HG03457 (cell line): ENCODE measurements around the gene PCBD2.
A peak's percentile ranks its signal among the peaks of the same experiment; 100 is the strongest.
"Not testable (repeated sequence)": the region's sequence is repeated elsewhere in the genome, so short reads cannot be mapped to it uniquely, and the experiment has no call there.

Experiments
- ATAC-seq: cut with Tn5 transposase; IDR thresholded peaks from one replicate; pipeline ENCODE4 v1.9.1; 2021; ENCODE audit warnings: moderate number of reproducible peaks; ENCODE audit not compliant: unreplicated experiment

PCBD2 gene

GRCh38 chr5:134905246-134905996 is 490 bp downstream of the PCBD2 start:
- ATAC-seq, result peak; percentile 21

GRCh38 chr5:134906811-134907210 is 1.9 kb downstream of the PCBD2 start:
- no peak for ATAC-seq

- ATAC-seq, result not testable (repeated sequence)
Measured at GRCh38 chr5:134910752-134911151, 5.8 kb downstream of the PCBD2 start.

GRCh38 chr5:134911285-134912206 is 6.6 kb downstream of the PCBD2 start:
- no peak for ATAC-seq

- ATAC-seq, result no peak
Measured at GRCh38 chr5:134913254-134913653, 8.3 kb downstream of the PCBD2 start.

DNA sequence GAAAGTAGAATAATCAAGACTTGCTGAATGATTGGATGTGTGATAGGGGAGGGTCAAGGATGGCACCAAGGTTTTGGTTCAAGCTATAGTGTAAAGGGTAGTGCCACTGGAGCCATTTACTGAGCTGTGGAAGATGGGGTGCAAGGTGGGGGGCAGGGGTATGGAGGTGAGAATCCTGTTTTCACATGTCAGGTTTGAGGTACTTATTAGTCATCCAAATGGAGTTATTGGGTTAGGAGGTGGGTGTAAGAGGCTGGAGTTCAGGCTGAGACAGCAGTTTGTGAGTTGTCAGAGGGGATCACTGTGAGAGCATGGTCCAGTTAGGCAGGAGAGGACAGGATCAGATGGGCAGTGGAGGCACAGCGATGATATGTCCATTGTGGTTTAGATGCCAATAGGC is 8.9 kb downstream of the PCBD2 start:
- no peak for ATAC-seq

GRCh38 chr5:134917070-134917815 is 12.3 kb downstream of the PCBD2 start:
- ATAC-seq, result no peak

DNA sequence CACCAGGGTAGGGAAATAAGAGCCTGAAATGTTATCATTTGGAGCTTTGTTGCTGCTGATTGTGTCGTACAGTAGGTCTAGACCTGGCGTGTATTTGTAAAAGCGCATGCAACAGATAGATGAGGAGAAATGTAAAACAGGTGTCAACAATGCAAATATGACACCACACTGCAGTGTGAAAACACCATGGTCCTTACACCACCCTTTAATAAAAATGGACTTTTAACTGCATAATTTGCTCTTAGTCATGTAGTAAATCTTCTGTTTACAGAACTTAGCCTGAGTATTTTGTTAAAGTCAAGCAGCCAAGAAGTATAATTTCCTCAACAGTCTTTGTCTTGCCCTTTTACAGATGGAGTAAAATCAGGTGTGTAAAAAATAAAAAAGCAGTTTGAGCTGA is 13.9 kb downstream of the PCBD2 start:
- ATAC-seq, result no peak

GRCh38 chr5:134920848-134921575 is 16.1 kb downstream of the PCBD2 start:
- ATAC-seq, result no peak

GRCh38 chr5:134932508-134932907 is 27.6 kb downstream of the PCBD2 start:
- no peak for ATAC-seq

DNA sequence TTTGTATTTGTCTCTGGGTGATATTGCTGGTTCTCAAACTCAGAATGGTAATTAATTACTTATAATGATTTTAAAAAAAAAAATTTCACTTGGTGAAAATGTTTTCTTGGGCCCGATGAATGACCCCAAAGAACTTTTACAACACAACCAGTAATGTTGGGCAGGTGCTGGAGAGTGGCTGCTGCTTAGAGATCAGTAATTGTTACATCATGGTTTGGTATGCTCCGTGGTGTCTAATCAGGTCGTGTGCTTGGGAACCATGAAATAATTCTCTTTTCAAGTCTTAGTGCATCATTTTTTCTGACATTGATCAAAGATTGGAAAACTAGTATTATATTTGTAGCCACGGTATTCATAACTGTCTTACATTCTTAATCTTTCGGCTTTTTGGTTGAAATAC is 29.3 kb downstream of the PCBD2 start:
- no peak for ATAC-seq

DNA sequence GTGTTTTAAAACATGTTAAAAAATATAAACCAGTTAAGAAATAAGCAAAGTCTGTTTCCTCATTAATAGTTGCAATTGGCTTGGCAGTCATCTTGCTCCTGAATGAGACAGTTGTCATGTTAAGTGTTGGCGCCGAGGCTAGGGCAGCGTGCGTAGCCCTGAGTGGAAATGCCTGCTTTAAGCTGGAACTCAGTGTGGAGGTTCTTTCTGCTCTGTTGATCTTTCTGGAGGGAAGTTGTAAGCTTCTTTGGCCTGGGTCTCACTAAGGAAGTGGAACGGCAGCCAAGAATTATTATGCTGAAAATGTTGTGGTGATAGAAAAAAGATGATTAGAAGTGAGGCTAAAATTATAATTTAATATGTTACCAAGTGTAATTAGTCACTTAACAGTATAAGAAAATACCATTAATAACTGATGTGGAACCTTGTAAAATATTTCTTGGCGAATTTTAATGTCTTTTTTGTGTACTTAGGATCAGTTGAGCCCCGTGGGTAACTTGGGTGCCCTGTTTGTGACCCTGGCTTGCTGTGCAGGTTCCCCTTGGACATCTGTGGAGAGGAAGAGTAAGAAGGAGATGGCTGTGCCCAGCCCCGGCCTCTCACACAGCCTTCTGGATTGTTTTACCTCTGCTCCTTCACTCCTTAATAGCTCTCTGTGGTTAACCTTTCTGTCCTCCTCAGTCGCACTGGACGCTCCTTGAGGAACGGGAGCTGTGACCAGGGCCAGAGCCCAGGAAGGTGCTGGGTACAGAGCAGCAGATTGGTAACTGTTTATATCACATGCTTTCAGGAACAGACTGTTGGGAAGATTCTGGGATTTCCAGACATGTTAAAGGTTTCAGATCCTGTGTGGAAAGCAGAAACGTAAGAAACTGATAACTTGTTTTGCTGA is 31.0 kb downstream of the PCBD2 start:
- ATAC-seq, result no peak

GRCh38 chr5:134937526-134937925 is 32.6 kb downstream of the PCBD2 start:
- ATAC-seq, result no peak

GRCh38 chr5:134938030-134938429 is 33.1 kb downstream of the PCBD2 start:
- no peak for ATAC-seq

- ATAC-seq, result no peak
Measured at GRCh38 chr5:134939500-134939899, 34.6 kb downstream of the PCBD2 start.

- ATAC-seq, result no peak
Measured at GRCh38 chr5:134943547-134943946, 38.6 kb downstream of the PCBD2 start.

DNA sequence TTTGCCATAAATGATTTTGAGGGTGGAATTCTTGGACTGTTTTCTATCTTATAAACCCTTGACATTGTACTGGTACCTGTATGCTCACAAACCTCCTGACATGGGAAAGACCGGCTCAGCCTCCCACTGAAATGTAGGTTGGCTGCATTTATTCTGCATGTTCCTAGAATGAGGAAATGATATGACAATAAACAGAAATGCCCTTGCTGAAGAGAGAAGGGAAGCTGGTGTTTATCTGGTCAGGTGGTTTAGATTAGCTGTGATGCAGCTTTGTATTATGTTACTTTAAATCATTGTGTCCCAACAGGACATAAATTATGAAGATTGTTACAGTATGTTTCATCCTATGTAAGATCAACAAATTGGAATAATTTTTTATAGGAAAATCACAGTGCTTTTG is 39.7 kb downstream of the PCBD2 start:
- ATAC-seq, result no peak

GRCh38 chr5:134945041-134945440 is 40.1 kb downstream of the PCBD2 start:
- no peak for ATAC-seq

DNA sequence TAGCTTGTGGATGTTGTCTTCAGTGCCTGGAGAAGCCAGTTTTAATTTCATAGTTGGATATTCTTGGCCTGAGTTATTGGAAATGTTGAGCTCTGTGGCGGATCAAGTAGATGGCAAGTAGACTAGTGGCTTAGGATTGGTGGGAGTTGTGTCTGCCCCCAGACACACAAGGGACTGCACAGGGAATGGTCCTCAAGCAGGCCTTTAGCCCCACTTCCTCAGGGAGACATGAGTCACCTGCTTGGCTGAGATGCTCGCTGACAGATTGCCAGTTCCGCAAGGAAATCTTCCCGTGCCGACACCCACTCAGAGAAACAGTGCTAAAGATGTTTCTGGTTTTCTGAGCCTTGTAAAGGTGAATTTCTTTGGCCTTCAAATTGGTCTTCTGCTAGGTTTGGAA is 44.0 kb downstream of the PCBD2 start:
- no peak for ATAC-seq

DNA sequence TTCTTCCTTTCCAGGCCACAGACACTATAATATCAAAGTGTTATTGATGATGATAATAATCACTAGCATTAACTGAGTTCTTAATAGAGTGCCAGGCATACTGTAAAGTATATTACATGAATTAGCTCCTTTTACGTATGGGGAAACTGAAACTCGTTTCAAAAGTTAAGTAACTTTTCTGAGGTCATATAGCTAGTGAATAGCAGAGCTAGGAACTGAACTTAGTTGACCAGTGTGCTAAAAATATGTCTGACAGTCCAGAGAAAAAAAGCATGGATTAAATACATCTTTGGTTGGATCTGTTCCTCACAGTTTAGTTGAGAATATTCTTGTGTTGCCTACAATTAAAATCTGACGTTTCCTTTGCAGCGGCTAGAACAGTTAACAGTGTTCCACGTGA is 44.4 kb downstream of the PCBD2 start:
- ATAC-seq, result no peak
